GM12873 (cell line): ENCODE data around the gene PGAP1.

Experiments
- CTCF ChIP-seq: IDR thresholded peaks from 2 replicates; pipeline ENCODE4 v1.5.1; 2012; ENCODE audit warnings: low read depth, mild to moderate bottlenecking, moderate library complexity, low read length, control low read depth; ENCODE audit not compliant: insufficient read depth; ENCODE audit errors: missing control alignments

The PGAP1 gene

GRCh38 chr2:196853301-196854087, 73.0 kb downstream of the PGAP1 start:
- no peak for TF ChIP-seq CTCF

- TF ChIP-seq CTCF, result no peak
Observed at GRCh38 chr2:196851088-196851487, 75.4 kb downstream of the PGAP1 start.

- TF ChIP-seq CTCF, result peak; percentile 33
Observed at GRCh38 chr2:196849895-196850294, 76.6 kb downstream of the PGAP1 start.

GRCh38 chr2:196846295-196846694, 80.2 kb downstream of the PGAP1 start:
- no peak for TF ChIP-seq CTCF

- no peak for TF ChIP-seq CTCF
Observed at GRCh38 chr2:196845371-196845770, 81.1 kb downstream of the PGAP1 start.

- no peak for TF ChIP-seq CTCF
Observed at GRCh38 chr2:196840171-196840570, 86.3 kb downstream of the PGAP1 start.

GRCh38 chr2:196839574-196839973, 86.9 kb downstream of the PGAP1 start:
- TF ChIP-seq CTCF, result no peak
